T-helper 2 cell treated with Interferon-gamma antibody and Interleukin-4, amounts not matched to agents 100 ng/mL and 5 ng/mL, for 36 hours (primary cell): ENCODE measurements around the gene ELL. TPM values are rescaled to one million over a fixed set of nuclear protein-coding genes. Genes with fewer than 3 reads are reported as not detected.
"Not testable (repeated sequence)": the region's sequence is repeated elsewhere in the genome, so short reads cannot be mapped to it uniquely, and the experiment has no call there.

Experiments used
- intact Hi-C: fragments of 100-400 bp; cut with micrococcal nuclease; formaldehyde crosslinking; loops from one replicate; pipeline ENCODE4 v1.15.1; 2023
- total RNA-seq: library from RNA; stranded (reverse); gene quantifications from 2 replicates; pipeline ENCODE4 v1.2.3, GENCODE V29; 2022

Gene ELL
- total RNA-seq = 23.3 and 23.4 TPM in 2 replicates

DNA sequence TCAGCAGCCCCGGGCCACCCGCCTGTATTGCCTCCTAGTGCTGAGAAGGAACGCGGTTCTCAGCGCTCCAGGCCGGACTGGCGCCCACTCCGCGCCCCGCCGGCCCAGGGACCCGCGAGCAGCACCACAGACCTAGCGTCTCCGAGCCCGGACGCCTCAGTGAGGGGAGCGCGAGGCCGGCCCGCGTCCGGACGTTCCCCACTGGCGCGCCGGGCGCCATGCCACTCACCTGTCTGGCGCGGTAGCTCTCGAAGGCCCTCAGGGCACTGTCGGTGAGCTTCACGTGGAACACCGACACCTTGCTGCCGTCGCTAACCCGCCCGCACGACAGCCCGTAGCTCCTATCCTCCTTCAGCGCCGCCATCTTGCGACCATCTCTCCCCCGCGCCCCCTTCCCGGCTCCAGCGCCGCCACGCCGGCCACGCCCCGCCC lies at the start of gene ELL:
Gene ELL, minus strand, starts transcription at position 379 of the 432 bp plus-strand sequence. Its CDS starts 15 bp downstream, at position 364.
- intact Hi-C loops = loop anchor here (1.0 to 5.0 kb wide), 10 partner anchors 22 to 511 kb away; partner anchors contain the start of genes ARMC6, COPE, CRTC1 and DDX49

DNA sequence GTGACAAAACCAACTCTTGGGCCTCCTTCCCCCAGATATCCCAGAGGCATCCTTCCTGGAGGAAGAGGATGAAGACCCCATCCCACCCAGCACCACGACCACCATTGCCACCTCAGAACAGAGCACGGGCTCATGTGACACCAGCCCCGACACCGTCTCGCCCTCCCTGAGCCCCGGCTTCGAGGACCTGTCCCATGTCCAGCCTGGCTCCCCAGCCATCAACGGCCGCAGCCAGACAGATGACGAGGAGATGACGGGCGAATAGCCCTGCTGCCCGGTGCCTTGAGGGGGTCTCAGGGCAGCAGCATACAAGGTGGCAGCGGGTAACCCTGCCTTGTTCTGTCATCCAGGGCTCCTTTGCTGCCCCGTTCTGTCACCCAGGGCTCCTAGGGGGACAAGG lies 46.5 kb upstream of the ELL start:
- intact Hi-C loops = no loop called here

DNA sequence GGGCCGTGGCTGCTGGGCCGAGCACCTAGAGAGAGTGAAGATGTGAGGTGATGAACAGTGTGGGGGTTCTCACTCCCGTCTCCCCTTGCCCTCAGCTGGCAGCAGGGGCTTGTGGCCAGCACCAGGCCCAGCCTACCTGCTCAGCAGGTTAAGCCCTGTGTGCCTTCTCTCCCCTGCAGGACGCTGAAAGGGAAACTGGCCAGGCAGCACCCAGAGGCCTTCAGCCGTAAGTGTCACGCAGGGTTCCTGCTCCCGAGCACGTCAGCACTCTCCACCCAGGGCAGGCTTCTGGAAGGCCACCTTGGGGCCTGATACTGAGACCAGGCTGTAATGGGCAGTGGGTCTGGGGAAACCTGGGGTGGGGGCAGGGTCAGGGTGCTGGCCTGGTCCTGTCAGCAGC lies 45.1 kb upstream of the ELL start:
- intact Hi-C loops = no loop called here

DNA sequence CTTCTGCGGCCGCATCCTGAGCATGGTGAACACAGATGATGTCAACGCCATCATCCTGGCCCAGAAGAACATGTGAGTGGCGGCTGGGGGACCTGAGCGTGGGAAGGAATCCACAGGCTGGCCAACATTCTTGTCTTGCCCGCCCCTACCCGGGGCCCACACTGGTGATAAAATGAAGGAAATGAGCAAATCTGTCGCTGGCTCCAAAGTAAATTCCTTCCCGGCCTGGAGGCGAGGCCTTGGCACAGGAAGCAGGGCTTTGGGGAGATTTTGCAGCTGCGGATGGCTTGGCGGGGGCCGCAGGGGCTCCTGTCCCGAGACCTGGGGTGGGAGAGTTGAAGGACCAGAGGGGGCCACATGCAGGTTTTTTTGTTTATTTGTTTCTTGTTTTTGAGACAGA lies 40.2 kb upstream of the ELL start:
- intact Hi-C loops = no loop called here

DNA sequence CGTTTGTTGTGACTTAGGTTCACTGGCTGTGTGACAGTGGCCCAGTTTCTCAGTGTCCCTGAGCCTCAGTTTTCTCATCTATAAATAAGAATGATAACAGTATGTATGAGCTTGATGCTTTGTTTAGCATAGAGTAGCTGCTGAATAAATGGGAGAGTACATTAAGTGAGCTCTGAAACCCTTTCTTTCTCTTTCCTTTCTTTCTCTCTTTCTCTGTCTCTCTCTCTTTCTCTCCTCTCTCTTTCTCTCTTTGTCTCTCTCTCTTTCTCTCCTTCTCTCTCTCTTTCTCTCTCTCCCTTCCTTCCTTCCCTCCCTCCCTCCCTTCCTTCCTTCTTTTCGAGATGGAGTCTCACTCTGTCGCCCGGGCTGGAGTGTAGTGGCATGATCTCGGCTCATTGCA lies 37.8 kb upstream of the ELL start:
- intact Hi-C loops = no loop called here

DNA sequence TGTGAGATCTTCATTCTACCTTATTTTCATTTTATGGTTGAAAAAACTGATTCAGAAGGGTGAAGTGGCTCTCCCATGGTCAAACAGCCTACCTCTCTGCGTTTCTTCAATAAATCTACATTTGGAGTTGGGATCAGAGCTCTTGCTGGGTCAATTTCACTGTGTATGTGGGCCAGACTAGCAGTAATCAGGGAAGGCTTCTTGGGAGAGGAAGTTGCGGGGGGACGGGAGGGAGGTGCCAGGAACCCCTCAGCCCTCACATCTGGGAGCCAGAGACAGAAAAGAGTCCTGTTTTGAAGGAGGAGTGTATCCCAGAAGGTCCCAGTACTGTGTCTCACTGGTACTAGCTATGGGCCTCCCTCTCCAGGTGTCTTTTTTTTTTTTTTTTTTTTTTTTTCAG lies 36.7 kb upstream of the ELL start:
- intact Hi-C loops = no loop called here

DNA sequence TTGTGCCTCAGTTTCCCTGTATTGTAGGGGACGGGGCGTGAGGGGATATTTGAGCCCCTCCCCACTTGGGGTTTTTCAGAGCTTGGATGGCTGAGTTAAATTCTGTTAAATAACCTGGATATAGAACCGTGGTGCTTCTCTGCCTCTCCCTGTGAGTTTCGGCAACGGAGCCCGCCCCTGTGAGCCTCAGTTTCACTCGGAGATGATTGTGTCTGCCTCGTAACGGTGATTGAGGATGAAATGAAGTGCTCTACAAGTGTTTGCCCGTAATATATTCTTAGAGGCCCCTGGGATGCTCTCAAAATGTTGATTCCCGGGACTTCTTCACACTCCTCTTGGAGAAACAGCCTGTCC lies 36.3 kb upstream of the ELL start:
- intact Hi-C loops = no loop called here

DNA sequence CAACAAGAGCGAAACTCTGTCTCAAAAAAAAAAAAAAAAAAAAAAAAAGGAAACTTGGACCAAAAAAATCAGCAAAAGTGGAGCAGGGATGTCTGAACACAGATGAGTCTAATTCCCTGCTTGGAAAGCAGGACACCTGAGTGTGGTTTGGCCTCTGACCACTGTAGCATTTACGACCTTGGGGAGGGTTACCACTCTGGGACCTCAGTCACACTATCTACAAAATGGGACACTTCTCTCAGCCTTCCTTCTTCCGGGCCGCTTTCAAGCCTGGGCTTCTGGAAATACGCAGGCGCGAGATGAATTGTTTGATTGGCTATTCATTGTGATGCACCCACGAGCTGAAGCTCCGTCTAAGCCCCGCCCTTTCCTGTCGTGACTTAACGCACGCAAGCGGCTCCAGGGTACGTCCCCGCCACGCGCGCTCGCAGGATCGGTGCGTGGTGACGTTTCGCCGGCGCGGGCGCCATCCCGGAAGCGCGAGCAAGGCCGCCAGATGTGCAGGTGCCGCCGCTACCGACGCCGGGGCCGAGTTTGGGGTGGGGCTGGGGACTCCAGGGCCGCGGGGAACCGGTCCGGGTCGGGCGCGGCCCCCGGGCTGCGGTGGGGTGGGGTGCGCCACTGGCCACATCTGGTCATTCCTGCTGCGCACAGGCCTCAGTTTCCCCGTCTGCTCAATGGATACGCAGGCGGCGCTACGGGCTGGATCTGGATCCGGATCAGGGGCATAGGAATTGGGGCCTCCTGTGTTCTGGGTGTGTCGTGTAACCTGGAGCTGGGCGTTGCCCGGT lies 35.7 kb upstream of the ELL start, which contains the start of gene KXD1:
Gene KXD1, plus strand, starts transcription at position 460 of the 791 bp plus-strand sequence. CDS start 4,187 bp downstream, outside the sequence.
- intact Hi-C loops = loop anchor here (1.0 kb wide), 3 partner anchors 13 to 35 kb away; partner anchors contain the start of genes ELL and UBA52

DNA sequence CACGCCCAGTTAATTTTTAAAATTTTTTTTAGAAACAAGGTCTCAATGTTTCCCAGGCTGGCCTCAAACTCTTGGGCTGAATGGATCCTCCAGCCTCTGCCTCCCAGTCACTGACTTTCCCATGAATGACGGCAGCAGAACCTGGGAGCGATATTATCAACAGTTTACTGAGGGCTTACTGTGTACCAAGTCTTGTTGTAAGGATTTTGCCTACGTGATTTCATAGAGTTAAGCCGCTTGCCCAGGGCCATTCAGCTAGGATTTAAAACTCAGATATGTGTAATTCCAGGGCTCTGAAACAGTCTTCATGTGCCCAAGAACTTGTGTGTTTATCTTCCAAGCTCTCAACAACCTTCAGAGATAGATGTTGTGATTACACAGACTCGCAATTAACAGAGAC lies 29.8 kb upstream of the ELL start:
- intact Hi-C loops = no loop called here

DNA sequence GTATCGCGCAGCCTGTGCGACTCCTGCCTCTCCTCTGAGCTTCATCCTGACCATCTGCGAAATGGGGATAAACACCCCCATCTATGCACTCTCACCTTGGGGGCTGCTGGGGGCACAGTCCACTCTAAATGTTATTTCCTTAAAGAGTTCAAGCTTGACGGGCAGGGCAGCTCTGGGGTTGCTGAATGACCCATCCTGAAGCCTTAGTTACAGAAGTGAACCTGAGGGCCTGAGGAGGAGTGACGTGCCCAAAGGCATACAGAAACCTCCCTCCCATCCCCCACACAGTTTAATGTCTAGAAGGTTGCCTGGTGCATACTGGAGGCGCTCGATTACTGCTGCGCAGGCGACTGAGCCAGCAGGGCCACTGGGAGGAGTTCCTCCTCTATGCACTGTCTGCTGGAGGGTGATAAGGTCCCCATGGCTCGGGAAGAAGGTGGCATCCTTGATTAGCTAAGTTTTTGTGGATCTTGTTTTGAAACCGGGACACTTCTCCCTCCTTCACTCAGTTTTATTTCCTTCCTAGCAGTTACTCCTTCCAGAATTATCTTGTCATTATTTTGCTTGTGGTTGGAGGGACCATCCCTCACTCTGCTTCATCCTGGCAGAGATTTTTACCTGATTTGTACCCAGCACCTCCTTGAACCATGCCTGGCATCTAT lies 22.1 kb upstream of the ELL start:
- intact Hi-C loops = loop anchor here (1.0 to 2.0 kb wide), 5 partner anchors 13 to 221 kb away; partner anchors contain the start of genes ELL, KXD1, LSM4 and UBA52

DNA sequence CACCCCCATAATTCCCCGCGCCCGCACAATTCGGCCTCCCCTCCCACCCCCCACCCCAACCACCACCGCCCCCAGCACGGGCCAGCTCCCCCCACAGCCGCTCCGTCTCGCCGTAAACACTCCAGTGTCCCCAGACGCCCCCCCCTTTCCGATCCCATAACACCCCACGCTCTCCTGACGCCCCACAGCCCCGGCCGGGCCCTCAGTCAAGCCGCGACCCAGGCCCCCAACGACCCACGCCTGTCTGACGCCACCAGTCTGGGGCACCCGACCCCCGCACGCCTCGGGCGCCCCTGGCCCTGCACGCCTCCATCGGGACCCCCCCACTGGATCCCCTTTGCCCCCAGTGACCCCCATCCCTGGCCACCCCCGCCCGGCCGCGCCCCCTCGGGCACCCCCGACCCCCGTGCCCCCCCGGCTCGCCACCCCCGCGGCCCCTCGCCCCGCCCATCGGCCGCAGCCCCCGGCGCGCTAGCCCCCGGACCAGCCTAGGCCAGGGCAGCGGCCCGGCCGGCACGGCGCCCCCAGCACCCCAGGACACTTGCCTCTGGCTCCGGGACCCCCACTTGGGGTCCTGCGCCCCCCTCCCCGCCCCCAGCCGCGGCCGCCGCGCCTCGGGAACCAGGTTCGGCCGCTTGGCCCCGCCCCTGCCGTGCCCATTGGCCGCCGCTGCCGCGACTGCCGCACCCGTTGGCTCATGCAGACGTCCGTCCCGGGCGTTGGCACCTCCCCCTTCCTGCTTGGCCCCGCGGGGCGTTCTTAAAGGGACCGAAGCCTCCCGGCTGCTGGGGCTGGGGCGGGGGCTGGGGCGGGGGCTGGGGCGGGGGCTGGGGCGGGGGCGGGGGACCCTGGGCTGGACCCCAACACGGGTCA lies 21.3 kb upstream of the ELL start, which contains the start of gene FKBP8:
Gene FKBP8, minus strand, starts transcription at position 633 of the 873 bp plus-strand sequence. CDS start 1,603 bp downstream, outside the sequence.
- intact Hi-C loops = loop anchor here (1.0 kb wide), 2 partner anchors 21 to 46 kb away; partner anchors contain the start of gene ELL

DNA sequence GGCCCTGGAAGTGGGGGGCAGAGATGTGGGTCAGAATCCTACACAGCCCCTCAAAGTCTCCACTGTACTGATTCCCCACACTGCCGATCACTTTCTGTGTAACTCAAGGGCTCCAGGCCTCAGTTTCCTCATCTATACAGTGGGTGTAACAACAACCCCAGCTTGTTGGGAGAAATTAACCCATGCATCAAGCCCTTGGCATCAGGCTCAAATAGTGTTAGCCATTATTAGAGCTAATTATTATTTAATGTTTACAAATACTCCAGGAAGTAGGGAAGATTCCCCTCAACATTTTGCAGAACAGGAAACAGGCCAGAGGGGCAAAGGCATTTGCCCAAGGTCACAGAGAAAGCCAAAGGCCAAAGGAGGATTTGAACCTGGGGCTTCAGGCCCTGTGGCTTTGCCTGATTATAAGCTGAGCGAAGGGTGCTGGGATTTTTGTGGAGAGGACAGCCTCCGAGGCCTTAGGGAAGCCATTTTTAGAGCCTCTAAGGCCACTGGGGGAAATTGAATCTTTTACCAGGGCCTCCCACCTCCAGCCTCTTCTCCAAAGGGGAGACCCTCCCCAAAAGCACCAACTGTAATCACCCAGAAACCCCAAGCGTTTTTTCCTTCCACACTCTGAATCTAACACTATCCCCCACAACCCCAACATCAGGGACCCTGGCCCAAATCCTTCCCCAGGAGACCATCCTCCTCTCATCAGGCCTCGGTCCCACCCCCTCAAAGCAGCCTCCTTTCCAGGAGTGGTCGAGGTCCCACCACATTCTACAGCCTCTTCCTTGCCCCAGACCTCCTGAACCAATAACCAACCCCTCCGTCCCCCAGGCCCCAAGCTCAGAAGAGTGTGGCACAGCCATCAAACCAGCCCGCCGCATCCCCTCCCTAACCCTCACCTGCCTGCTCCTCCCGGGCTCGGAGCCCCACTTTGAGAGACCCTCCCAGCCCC lies 20.4 kb upstream of the ELL start:
- intact Hi-C loops = no loop called here

DNA sequence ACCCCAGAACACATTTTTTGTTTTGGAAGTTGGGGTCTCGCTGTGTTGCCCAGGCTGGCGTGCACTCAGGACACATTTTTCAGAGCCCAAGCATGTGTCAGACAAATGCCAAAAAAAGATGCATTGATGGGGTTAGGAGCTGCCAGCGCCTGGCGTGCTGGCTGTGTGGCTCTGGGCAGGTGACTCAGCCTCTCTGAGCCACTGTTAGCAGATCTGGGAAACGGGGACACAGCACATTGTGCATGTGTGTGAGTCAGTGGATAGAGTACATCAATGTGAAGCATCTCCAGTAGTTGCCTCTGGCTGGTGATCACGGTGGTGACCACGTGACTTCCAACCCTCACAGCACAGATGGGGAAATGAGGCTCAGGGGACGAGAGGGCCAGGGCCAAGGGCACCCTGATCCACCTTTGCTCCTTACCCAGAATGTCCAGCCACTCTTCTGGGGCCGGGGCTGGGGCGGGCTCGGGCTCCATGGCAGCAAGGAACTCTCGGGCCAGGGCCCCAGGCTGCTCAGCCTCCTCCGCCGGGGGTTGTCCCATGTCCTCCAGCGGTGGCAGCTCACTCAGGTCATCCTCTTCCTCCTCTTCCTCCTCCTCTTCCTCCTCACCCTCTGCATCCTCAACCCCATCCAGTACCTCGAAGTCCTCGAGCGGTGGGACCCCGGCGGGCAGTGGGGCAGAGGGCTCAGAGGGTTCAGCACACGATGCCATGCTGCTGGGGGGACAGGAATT lies 19.6 kb upstream of the ELL start:
- intact Hi-C loops = no loop called here

DNA sequence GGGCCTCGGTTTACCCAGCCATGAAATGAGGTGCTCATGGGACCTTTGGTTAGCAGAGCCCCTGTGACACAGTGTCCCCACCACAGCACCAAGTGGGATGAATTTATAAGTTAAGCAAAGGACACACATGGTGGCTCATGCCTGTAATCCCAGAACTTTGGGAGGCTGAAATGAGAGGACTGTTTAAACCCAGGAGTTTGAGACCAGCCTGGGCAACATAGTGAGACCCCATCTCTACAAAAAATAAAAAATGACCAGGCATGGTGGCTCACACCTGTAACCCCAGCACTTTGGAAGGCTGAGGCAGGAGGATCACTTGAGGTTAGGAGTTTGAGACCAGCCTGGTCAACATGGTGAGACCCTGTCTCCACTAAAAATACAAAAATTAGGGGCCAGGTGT lies 18.3 kb upstream of the ELL start:
- intact Hi-C loops = not testable (repeated sequence)

DNA sequence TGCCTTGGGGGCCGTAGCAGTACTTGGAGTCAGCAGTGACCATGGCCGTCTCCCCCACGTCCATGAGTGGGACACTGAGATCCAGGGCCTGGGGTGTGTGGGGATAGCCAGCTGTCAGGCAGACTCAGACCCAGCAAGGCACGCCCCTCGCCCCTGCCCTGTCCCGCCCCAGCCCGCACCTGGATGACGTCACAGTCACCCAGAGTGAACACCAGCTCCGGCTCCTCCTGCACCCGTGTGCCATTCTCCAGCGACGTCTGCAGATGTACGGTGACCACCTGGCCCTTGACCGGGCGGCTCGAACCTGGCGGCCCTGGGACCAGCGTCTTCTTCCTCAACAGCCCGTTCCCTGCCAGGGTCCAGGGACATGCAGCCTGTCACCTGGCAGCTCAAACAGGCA lies 17.5 kb upstream of the ELL start:
- intact Hi-C loops = no loop called here

DNA sequence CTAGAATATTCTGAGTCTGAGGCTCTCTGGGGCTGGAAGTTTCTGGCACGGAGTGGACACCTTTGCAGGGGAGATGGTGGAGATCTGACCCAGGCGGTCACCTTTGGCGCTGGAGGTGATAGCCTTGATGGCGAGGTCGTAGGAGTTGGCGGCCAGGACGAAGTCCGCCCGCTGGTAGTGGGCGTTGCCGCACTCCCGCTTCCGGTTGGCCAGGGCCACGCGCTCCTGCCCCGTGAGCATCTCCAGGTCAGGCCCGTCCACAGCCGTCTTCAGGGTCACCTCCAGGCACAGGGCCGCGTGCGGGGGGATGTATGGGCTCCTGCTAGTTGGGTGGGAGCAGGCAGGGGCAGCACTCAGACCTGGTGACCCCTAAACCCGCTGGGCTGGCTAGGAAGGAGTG lies 16.2 kb upstream of the ELL start:
- intact Hi-C loops = no loop called here

DNA sequence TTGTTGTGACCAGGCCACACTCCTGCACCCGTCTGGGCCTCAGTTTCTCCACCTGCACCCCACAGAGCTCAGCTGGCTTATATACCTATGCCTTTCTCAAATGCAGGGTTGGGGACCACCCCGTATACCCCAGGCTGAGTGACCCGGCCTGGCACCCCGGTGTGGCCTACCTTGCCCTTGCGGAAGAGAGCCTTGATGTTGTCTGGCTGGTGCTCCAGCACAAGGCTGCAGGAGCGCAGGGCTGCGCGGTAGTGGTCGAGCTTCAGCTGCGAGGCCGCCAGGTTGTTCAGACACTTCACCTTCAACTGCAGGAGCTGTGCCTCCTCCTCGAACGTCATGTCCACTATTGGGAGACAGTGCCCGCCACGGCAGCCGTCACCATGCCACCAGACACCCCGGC lies 15.6 kb upstream of the ELL start:
- intact Hi-C loops = no loop called here

DNA sequence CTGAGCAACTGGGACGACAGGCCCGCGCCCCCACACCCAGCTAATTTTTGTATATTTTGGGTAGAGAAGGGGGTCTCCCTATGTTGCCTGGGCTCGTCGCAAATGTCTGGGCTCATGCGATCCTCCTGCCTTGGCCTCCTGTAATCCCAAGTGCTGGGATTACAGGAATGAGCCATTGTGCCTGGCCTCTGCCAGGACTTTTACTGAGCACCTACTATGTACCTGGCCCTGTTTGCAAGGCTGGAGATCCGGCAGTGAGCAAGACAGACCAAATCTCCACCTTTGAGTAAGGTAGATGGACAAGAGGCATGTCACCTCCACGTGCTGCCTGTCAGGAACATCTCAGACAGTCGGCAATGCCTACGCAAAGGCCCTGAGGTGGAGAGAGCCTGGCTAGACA lies 14.6 kb upstream of the ELL start:
- intact Hi-C loops = no loop called here

DNA sequence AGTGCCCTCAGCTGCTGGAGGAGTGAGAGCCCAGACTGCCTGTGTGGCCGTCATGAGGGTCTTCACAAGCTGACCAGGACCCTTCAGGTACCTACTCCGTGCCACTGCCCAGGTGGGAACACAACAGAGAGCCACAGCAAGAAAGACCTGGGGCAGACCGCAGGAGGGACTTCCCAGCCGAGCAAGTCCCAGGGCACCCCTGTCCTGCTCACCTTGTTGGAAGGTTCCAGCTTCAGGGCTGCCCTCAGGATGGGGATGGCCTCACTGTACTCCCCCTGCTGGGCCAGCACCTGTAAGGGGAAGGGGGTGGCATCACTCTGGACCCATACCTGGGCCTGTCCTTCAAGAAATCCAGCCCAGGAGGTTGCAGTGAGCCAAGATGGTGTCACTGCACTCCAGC lies 11.2 kb upstream of the ELL start:
- intact Hi-C loops = no loop called here
